HG02938 (cell line): ENCODE data around the gene FAM131B.

Source experiments
- ATAC-seq: cut with Tn5 transposase; IDR thresholded peaks from one replicate; pipeline ENCODE4 v1.9.1; 2021; ENCODE audit warnings: mild to moderate bottlenecking, moderate library complexity; ENCODE audit not compliant: unreplicated experiment

Gene FAM131B

DNA sequence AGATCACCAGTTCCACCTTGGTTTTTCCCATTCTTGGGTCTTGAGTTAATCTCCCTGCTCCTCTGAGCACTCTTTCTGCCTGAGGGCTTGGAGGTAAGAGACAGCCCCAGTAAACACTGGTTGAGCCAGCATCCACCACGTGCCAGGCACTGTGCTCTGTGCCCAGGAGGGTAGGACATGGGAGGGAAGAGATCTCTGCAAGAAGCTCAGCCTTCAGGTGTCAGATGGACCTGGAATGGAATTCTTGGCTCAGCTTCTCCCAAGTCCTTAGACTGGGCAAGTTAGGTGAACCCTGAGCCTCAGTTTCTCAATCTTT is 21.1 kb upstream of the FAM131B start:
- ATAC-seq, result no peak

GRCh38 chr7:143382791-143383641 is 20.5 kb upstream of the FAM131B start:
- ATAC-seq, result no peak

- no peak for ATAC-seq
Observed at GRCh38 chr7:143382126-143382790, 19.7 kb upstream of the FAM131B start.

- peak; percentile 9 for ATAC-seq
Observed at GRCh38 chr7:143381427-143382125, 19.1 kb upstream of the FAM131B start.

GRCh38 chr7:143380646-143381426 is 18.3 kb upstream of the FAM131B start, which contains the start of gene ZYX:
Gene ZYX (plus strand): TSS chr7:143381345. CDS start chr7:143381572, 227 bp downstream.
- ATAC-seq, result peak; percentile 70

DNA sequence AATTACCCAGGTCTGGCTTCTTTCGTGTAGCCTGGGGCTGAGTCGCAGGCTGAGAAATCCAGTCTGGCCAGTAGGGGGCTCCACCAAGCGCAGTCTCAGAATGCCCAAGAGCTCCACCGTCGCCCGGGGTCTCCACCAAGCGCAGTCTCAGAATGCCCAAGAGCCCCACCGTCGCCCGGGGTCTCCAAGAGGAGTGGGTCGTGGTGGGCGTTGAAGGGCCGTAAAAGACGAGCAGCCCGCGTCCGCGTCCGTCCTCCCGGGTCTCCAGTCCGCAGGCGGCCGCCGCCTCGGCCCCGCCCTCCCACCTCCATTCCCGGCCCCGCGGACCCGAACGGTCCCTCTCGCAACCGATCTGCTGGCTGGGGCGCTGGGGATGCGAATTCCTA is 17.7 kb upstream of the FAM131B start:
- ATAC-seq, result peak; percentile 55

DNA sequence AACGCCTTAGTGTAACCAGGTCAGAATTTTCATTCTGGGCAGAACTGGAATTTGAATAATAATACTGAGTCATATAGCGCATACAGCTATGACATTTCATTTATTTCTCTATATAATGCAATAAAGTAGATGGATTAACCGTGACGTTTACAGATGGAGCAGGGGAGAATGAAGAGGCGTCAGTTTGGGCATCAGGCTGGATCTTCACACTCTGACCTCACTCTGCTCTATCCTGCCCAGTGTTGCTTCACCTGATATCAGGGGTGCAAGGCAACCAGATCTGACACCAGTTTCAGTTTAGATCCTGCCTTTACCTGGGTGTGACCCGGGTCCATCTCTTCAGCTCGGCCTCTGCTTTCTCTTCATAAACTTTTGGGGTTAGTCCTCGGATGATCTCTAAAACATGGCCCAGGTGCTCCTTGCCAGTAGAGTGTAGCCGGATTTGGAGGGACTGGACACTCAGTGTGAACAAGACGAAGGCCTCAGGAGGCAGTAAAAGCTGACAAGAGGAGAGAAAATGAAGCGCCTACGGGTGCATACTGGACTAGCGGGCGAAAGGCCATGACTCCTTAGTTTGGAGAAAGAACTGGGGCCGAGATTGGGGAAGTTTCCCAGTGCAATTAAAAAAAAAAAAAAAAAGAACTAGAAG is 17.2 kb upstream of the FAM131B start:
- peak; percentile 7 for ATAC-seq

DNA sequence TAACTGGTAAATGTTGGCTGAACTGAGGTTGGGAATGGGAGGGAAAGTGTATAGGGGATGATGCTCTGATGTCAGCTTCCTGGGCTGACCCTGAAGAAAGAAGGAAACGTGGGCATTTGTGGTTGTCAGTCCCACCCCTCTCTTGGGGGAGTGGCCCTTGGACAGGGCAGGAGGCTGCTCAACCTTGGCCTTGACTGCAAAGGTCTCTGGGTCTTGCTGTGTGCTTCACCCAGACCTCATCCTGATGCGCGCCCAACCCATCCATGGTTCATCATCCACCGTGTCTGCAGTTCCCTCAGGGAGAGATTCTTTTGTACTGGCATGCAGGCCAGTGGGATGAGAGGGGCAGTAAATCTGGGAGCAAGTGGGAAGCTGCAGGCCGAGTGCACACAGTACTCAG is 13.9 kb upstream of the FAM131B start:
- no peak for ATAC-seq

GRCh38 chr7:143375298-143376034 is 13.0 kb upstream of the FAM131B start:
- ATAC-seq, result no peak

GRCh38 chr7:143374561-143374960 is 12.0 kb upstream of the FAM131B start:
- no peak for ATAC-seq

DNA sequence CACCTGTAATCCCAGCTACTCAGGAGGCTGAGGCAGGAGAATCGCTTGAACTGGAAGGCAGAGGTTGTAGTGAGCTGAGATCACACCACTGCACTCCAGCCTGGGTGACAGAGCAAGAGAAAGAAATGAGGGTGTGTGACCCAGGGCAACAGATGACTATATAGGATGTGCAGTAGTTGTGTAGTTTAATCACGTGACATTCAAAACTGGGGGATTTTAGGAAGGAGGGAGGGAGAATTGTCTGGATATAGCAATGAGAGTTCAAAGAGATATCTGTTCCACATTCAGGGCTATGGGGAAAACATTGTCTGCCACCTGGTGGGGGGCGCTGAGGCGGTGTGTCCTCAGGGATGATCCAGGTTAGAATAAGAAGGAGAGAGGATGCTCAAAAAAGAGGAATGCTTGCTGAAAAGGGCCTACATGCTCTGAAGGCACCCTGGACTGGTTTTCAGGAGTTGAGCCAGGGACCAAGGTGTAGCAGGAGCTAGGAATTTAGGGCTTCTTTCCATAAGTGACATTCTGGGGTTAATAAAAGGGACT is 10.8 kb upstream of the FAM131B start:
- ATAC-seq, result no peak

GRCh38 chr7:143372070-143372469 is 9.6 kb upstream of the FAM131B start:
- ATAC-seq, result no peak

GRCh38 chr7:143369678-143370651 is 7.5 kb upstream of the FAM131B start:
- no peak for ATAC-seq

DNA sequence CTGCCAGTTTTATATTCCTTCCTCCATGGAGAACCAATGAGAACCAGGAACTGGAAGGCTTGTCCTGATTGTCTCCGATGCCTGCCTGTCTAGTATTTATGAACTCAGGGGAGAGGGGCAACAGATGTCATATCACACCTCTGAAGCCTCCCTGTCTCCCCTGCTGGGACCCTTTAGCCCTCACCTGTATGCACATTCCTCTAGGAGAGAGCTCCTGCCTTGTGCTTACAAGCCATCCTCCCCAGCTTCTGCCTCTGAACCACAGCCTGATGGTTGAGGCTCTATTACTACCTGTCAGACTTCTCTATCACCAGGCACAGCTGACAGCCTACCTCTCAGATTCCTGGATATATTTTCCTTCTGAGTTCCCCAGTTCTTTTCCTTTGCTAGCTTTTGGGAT is 5.9 kb upstream of the FAM131B start:
- ATAC-seq, result no peak

DNA sequence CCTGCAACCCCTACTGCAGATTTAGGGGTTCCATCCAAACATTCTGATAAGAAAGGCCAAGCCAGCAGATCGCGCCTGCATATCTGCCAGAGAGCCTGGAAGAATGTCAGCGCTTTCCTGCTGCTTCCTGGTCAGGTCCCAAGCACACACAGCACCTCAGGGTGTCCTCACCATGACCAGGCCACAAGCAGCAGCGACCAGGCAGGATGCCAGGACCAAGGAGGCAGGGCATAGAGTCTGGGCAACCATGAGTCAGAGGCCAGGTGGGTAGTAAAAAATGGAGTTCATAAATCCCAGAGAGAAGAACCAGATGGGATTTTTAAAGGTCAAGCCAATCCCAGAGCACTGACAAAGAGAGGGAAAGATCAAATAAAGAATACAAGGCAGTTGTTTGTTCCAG is 5.5 kb upstream of the FAM131B start:
- no peak for ATAC-seq

DNA sequence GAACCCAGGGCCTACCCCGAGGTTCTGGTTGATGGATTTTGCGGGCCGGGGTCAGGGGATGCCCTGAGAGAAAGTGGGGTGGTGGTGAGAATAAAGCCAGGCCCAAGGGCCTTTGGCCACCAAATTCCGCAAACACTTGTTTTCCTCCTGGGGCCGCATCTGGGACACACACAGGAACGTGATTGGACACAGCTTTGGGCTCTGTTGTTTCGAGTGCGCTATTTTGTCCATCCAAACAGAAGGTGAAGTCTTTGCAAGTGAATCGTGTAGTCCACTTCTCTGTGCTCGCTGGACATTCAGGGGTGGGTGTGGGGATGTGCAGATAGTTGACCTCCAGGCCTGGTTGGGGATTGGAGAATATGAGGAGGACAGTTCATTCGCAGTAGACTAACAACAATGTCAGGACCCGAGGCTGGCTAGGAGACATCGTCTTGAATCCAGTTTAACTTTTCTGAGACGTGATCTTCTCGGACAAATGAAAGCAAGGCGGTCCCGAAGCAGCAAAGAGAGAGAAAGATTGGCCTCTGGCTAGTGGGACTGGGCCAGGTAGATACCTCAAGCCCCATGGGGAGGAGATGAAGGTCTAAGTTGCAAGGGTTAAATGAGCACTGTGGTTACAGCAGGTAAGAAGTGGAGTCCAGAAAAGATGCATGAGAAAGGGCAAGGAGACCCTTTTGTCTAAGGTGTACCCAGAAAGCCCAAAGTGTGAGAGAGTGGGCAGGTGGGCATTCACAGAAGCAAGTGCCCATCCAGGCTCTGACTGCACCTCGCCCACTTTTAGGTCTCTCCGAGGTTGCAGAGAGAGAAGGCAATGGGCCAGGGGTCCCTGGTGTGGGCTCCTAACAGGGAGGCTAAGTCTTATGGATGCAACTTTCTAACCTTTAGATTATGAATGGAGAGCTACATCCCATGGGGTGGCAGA is 764 bp upstream of the FAM131B start:
- no peak for ATAC-seq

GRCh38 chr7:143361552-143362130 is 872 bp downstream of the FAM131B start:
- ATAC-seq, result no peak
